Activated T-helper 9 cell treated with anti-CD3 and anti-CD28 coated beads, Interleukin-2, amount 50 U/mL, for 16 hours (primary cell): ENCODE data around the gene ZMAT5.
"Not testable (repeated sequence)": the region's sequence is repeated elsewhere in the genome, so short reads cannot be mapped to it uniquely, and the experiment has no call there.

Source experiments
- DNase-seq: peaks from one replicate; pipeline ENCODE4 v3.0.0-alpha.2; 2020; ENCODE audit warnings: low read depth

ZMAT5 gene

GRCh38 chr22:29786031-29786430 is 19.2 kb upstream of the ZMAT5 start:
- DNase-seq, result no peak

- DNase-seq, result no peak
Measured at GRCh38 chr22:29784451-29785361, 17.9 kb upstream of the ZMAT5 start.

GRCh38 chr22:29782061-29782845 is 15.4 kb upstream of the ZMAT5 start:
- no peak for DNase-seq

GRCh38 chr22:29780748-29781676 is 14.2 kb upstream of the ZMAT5 start:
- DNase-seq, result no peak

- DNase-seq, result no peak
Measured at GRCh38 chr22:29780220-29780619, 13.4 kb upstream of the ZMAT5 start.

- DNase-seq, result no peak
Measured at GRCh38 chr22:29773233-29773632, 6.4 kb upstream of the ZMAT5 start.

GRCh38 chr22:29772170-29772641 is 5.4 kb upstream of the ZMAT5 start:
- no peak for DNase-seq

- DNase-seq, result no peak
Measured at GRCh38 chr22:29769723-29770321, 3.0 kb upstream of the ZMAT5 start.

GRCh38 chr22:29768052-29768693 is 1.4 kb upstream of the ZMAT5 start:
- no peak for DNase-seq

GRCh38 chr22:29767171-29768051 is 604 bp upstream of the ZMAT5 start, which contains the start of gene UQCR10:
UQCR10 (plus strand) TSS chr22:29767369; CDS start chr22:29767399, 30 bp downstream.
- DNase-seq, result peak; percentile 92

GRCh38 chr22:29765905-29766631 is 739 bp downstream of the ZMAT5 start:
- DNase-seq, result no peak

- no peak for DNase-seq
Measured at GRCh38 chr22:29762263-29762662, 4.5 kb downstream of the ZMAT5 start.

GRCh38 chr22:29758959-29759358 is 7.8 kb downstream of the ZMAT5 start:
- DNase-seq, result no peak

GRCh38 chr22:29758068-29758622 is 8.7 kb downstream of the ZMAT5 start:
- DNase-seq, result no peak

- no peak for DNase-seq
Measured at GRCh38 chr22:29757096-29757495, 9.7 kb downstream of the ZMAT5 start.

GRCh38 chr22:29756341-29756740 is 10.5 kb downstream of the ZMAT5 start:
- no peak for DNase-seq

- DNase-seq, result no peak
Measured at GRCh38 chr22:29755889-29756288, 10.9 kb downstream of the ZMAT5 start.

- not testable (repeated sequence) for DNase-seq
Measured at GRCh38 chr22:29754658-29755395, 12.0 kb downstream of the ZMAT5 start.
